HEK293 (cell line): ENCODE data around the gene AKTIP.

Experiments
- CTCF ChIA-PET: fragments of 350-600 bp; formaldehyde crosslinking; extraction: SDS; loops from one replicate; lab custom pipeline; 2021; ENCODE audit warnings: antibody characterized with exemption; lab: Yijun Ruan, JAX
- POLR2A ChIA-PET: fragments of 300-600 bp; formaldehyde crosslinking; extraction: SDS; loops from one replicate; lab custom pipeline; 2020; ENCODE audit warnings: antibody characterized with exemption, inconsistent platforms; lab: Yijun Ruan, JAX
- H3K27ac ChIP-seq: fragments of 200-500 bp; sonication (Bioruptor generic); 2 replicates; pipeline ENCODE4 v1.5.1; 2014; ENCODE audit warnings: low read depth, low read length, control low read depth, inconsistent platforms; ENCODE audit errors: extremely low read depth
- H3K36me3 ChIP-seq, 2 experiments: fragments of 200-500 bp in 1 of 2; sonication (Bioruptor generic) in 1 of 2; 1 replicate in 1 of 2; 2 replicates in 1 of 2; pipeline ENCODE4 v1.5.1; 2014 to 2017; ENCODE audit warnings: inconsistent platforms in 2 of 2, low read length in 2 of 2; ENCODE audit not compliant: control insufficient read depth in 2 of 2, insufficient read depth in 1 of 2
- H3K4me1 ChIP-seq: fragments of 200-500 bp; sonication (Bioruptor generic); 2 replicates; pipeline ENCODE4 v1.5.1; 2014; ENCODE audit warnings: mild to moderate bottlenecking, low read length, inconsistent platforms; ENCODE audit not compliant: control insufficient read depth, insufficient read depth
- H3K4me3 ChIP-seq: 2 replicates; pipeline ENCODE4 v1.5.1; 2011; ENCODE audit warnings: low read depth, mild to moderate bottlenecking, control low read depth, low read length, moderate library complexity
- H3K9me3 ChIP-seq: fragments of 200-500 bp; sonication (Bioruptor generic); 2 replicates; pipeline ENCODE4 v1.5.1; 2014; ENCODE audit warnings: low read depth, low read length, inconsistent platforms; ENCODE audit not compliant: control insufficient read depth, insufficient read depth
- CTCF ChIP-seq: fragments of 450-650 bp; formaldehyde crosslinking; IDR thresholded peaks from 2 replicates; pipeline ENCODE4 v1.5.1; 2016; ENCODE audit warnings: missing biosample characterization, missing genetic modification characterization
- HOXD13 ChIP-seq: sonication (generic); formaldehyde crosslinking; IDR thresholded peaks from 2 replicates; pipeline ENCODE4 v1.8.0; 2022; ENCODE audit warnings: missing genetic modification reagents, borderline replicate concordance
- IKZF3 ChIP-seq: fragments of 450-650 bp; IDR thresholded peaks from 2 replicates; pipeline ENCODE4 v1.5.0; 2018; ENCODE audit warnings: missing biosample characterization, mild to moderate bottlenecking, missing genetic modification characterization, moderate library complexity
- KLF17 ChIP-seq: fragments of 450-650 bp; formaldehyde crosslinking; IDR thresholded peaks from 2 replicates; pipeline ENCODE4 v1.5.1; 2016; ENCODE audit warnings: missing biosample characterization, missing genetic modification characterization
- KLF8 ChIP-seq: fragments of 450-650 bp; formaldehyde crosslinking; IDR thresholded peaks from 2 replicates; pipeline ENCODE4 v1.5.1; 2016; ENCODE audit warnings: missing biosample characterization, missing genetic modification characterization
- SP3 ChIP-seq: fragments of 450-650 bp; formaldehyde crosslinking; IDR thresholded peaks from 2 replicates; pipeline ENCODE4 v1.5.1; 2016; ENCODE audit warnings: missing biosample characterization, missing genetic modification characterization
- ZBTB20 ChIP-seq: fragments of 450-650 bp; formaldehyde crosslinking; IDR thresholded peaks from 2 replicates; pipeline ENCODE4 v1.5.1; 2016; ENCODE audit warnings: missing biosample characterization, missing genetic modification characterization
- ZNF146 ChIP-seq: fragments of 450-650 bp; formaldehyde crosslinking; IDR thresholded peaks from 2 replicates; pipeline ENCODE4 v1.5.1; 2016; ENCODE audit warnings: missing biosample characterization, missing genetic modification characterization
- ZNF174 ChIP-seq: fragments of 450-650 bp; formaldehyde crosslinking; IDR thresholded peaks from 2 replicates; pipeline ENCODE4 v1.5.0; 2017; ENCODE audit warnings: missing biosample characterization, mild to moderate bottlenecking, missing genetic modification characterization
- ZNF211 ChIP-seq: fragments of 450-650 bp; formaldehyde crosslinking; IDR thresholded peaks from 2 replicates; pipeline ENCODE4 v1.5.1; 2016; ENCODE audit warnings: low read depth, missing biosample characterization, missing genetic modification characterization
- ZNF23 ChIP-seq: fragments of 450-650 bp; formaldehyde crosslinking; IDR thresholded peaks from 2 replicates; pipeline ENCODE4 v1.5.1; 2016; ENCODE audit warnings: missing biosample characterization, missing genetic modification characterization, borderline replicate concordance
- ZNF530 ChIP-seq: fragments of 450-650 bp; formaldehyde crosslinking; IDR thresholded peaks from 2 replicates; pipeline ENCODE4 v1.5.1; 2016; ENCODE audit warnings: low read depth, missing biosample characterization, missing genetic modification characterization
- ZNF549 ChIP-seq: fragments of 450-650 bp; IDR thresholded peaks from 2 replicates; pipeline ENCODE4 v1.5.1; 2018; ENCODE audit warnings: missing biosample characterization, missing genetic modification characterization, mild to moderate bottlenecking, inconsistent platforms, moderate library complexity
- ZNF571 ChIP-seq: fragments of 450-650 bp; formaldehyde crosslinking; IDR thresholded peaks from 2 replicates; pipeline ENCODE4 v1.5.0; 2017; ENCODE audit warnings: missing biosample characterization, missing genetic modification characterization
- ZNF610 ChIP-seq: fragments of 450-650 bp; formaldehyde crosslinking; IDR thresholded peaks from 2 replicates; pipeline ENCODE4 v1.5.1; 2016; ENCODE audit warnings: missing biosample characterization, missing genetic modification characterization, borderline replicate concordance
- ZNF654 ChIP-seq: fragments of 450-650 bp; formaldehyde crosslinking; IDR thresholded peaks from 2 replicates; pipeline ENCODE4 v1.5.1; 2016; ENCODE audit warnings: low read depth, missing biosample characterization, missing genetic modification characterization
- ZNF660 ChIP-seq: fragments of 450-650 bp; IDR thresholded peaks from 2 replicates; pipeline ENCODE4 v1.5.1; 2018; ENCODE audit warnings: missing biosample characterization, mild to moderate bottlenecking, missing genetic modification characterization
- ZNF670 ChIP-seq: fragments of 450-650 bp; formaldehyde crosslinking; IDR thresholded peaks from 2 replicates; pipeline ENCODE4 v1.5.1; 2016; ENCODE audit warnings: missing biosample characterization, missing genetic modification characterization, low read depth
- ZNF843 ChIP-seq: fragments of 450-650 bp; formaldehyde crosslinking; IDR thresholded peaks from 2 replicates; pipeline ENCODE4 v1.5.1; 2016; ENCODE audit warnings: missing biosample characterization, missing genetic modification characterization
- TF ChIP-seq, protein P1 (sequence below): fragments of 450-650 bp; formaldehyde crosslinking; IDR thresholded peaks from 2 replicates; pipeline ENCODE4 v1.5.1; 2016; ENCODE audit warnings: missing biosample characterization, missing genetic modification characterization, borderline replicate concordance
- TF ChIP-seq, protein P2 (sequence below): fragments of 450-650 bp; formaldehyde crosslinking; IDR thresholded peaks from 2 replicates; pipeline ENCODE4 v1.5.1; 2016; ENCODE audit warnings: missing biosample characterization, missing genetic modification characterization

The AKTIP gene

DNA sequence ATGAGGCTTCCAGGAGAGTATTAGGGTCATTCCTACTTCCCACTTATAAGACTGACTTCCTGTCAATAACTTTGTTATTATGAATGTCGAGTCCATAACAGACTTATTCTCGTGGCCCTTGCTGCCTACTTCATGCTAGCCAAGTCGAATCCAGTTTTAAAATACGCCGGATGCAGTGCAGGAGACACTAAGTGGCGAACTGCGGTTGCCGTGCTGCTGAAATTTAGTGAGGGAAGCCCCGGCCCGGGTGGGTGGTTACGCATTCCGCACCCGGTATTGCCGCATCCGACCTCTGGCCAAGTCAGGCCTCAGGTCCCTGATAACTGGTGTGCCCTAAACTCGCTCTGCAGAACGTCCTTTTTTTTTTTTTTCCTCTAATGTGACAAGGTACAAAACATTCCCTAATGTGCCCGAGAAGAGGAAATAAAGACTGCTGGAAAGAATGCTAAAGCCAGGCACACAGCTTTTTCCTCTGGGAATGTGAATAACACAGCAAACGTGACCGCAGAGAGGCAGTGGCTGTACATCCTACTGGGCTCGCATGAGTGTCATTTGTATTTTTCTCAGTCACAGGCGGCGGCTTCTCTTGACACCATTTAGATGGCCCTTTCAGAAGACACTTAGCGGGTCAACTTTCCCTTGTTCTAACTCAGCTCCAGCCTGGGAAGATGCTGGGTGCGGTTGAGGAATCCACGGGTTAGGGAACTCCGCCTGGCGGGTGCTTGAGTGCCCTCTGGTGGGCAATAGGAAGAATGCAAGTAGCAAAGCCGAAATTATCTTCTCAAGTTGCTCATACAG, 7.1 kb upstream of the AKTIP start:
- Histone ChIP-seq H3K4me3 (no peak overlapping the region), H3K27ac (no peak overlapping the region), H3K9me3 (no peaks in the 10 kb centered on the region), H3K36me3 (no peaks in the 10 kb centered on the region), H3K4me1 (no peaks in the 10 kb centered on the region)
- ChIA-PET CTCF (interaction anchor here (0.5 to 1.1 kb wide), 13 partner anchors 10 to 1441 kb away, joined by 3 to 5 read pairs (median 3); no protein-coding TSS in a partner anchor), POLR2A (interaction anchor here (0.5 kb wide), 1 partner anchor 12 kb away, joined by 6 read pairs; no protein-coding TSS in a partner anchor)
- no peak for TF ChIP-seq ZNF843 (tag by site-specific recombination)
- TF ChIP-seq, protein P1, sequence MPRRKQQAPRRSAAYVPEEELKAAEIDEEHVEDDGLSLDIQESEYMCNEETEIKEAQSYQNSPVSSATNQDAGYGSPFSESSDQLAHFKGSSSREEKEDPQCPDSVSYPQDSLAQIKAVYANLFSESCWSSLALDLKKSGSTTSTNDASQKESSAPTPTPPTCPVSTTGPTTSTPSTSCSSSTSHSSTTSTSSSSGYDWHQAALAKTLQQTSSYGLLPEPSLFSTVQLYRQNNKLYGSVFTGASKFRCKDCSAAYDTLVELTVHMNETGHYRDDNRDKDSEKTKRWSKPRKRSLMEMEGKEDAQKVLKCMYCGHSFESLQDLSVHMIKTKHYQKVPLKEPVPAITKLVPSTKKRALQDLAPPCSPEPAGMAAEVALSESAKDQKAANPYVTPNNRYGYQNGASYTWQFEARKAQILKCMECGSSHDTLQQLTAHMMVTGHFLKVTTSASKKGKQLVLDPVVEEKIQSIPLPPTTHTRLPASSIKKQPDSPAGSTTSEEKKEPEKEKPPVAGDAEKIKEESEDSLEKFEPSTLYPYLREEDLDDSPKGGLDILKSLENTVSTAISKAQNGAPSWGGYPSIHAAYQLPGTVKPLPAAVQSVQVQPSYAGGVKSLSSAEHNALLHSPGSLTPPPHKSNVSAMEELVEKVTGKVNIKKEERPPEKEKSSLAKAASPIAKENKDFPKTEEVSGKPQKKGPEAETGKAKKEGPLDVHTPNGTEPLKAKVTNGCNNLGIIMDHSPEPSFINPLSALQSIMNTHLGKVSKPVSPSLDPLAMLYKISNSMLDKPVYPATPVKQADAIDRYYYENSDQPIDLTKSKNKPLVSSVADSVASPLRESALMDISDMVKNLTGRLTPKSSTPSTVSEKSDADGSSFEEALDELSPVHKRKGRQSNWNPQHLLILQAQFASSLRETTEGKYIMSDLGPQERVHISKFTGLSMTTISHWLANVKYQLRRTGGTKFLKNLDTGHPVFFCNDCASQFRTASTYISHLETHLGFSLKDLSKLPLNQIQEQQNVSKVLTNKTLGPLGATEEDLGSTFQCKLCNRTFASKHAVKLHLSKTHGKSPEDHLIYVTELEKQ (tag by site-specific recombination), result no peak
- no peak for TF ChIP-seq HOXD13 (CRISPR knock-in tag)
- TF ChIP-seq ZNF571 (tag by site-specific recombination), result no peak
- TF ChIP-seq ZNF530 (tag by site-specific recombination), result no peak
- TF ChIP-seq ZNF146, result no peak
- no peak for TF ChIP-seq ZNF670 (tag by site-specific recombination)
- no peak for TF ChIP-seq ZNF211
- 0 out of 2 replicates have a peak, but pooled peaks have one; percentile 41 for TF ChIP-seq ZBTB20 (tag by site-specific recombination)
- TF ChIP-seq ZNF23 (tag by site-specific recombination), result no peak
- no peak for TF ChIP-seq ZNF610 (tag by site-specific recombination)
- peak; percentile 65 for TF ChIP-seq ZNF654
- no peak for TF ChIP-seq ZNF549 (tag by site-specific recombination)
- TF ChIP-seq KLF17, result no peak
- TF ChIP-seq, protein P2, sequence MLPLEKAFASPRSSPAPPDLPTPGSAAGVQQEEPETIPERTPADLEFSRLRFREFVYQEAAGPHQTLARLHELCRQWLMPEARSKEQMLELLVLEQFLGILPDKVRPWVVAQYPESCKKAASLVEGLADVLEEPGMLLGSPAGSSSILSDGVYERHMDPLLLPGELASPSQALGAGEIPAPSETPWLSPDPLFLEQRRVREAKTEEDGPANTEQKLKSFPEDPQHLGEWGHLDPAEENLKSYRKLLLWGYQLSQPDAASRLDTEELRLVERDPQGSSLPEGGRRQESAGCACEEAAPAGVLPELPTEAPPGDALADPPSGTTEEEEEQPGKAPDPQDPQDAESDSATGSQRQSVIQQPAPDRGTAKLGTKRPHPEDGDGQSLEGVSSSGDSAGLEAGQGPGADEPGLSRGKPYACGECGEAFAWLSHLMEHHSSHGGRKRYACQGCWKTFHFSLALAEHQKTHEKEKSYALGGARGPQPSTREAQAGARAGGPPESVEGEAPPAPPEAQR (tag by site-specific recombination), result no peak
- TF ChIP-seq SP3, result no peak
- no peak for TF ChIP-seq KLF8 (tag by site-specific recombination)
- TF ChIP-seq ZNF660 (tag by site-specific recombination), result 0 out of 2 replicates have a peak, but pooled peaks have one; percentile 50
- TF ChIP-seq IKZF3 (tag by site-specific recombination), result 0 out of 2 replicates have a peak, but pooled peaks have one; percentile 24
- TF ChIP-seq ZNF174, result no peak
- peak; percentile 61 for TF ChIP-seq CTCF
